Panc1 (cell line): ENCODE measurements around the gene YAP1. TPM values are rescaled to one million over a fixed set of nuclear protein-coding genes. Genes with fewer than 3 reads are reported as not detected.

Experiments
- ATAC-seq: fragments of 200-7000 bp; cut with Tn5 transposase; 2 replicates; pipeline ENCODE4 v1.9.1; 2020; ENCODE audit warnings: mild to moderate bottlenecking, moderate library complexity
- BruUV-seq: library from RNA; stranded (reverse); fragments of 400-500 nt; replicated peaks from 2 replicates; lab custom pipeline; 2021; lab: Mats Ljungman, UMichigan
- CTCF ChIA-PET: fragments of 300-600 bp; sonication (Branson Sonifier 250); formaldehyde crosslinking; loops from one replicate; lab custom pipeline; 2022; ENCODE audit warnings: antibody characterized with exemption; lab: Charles Lee
- POLR2A ChIA-PET: fragments of 300-600 bp; sonication (Branson Sonifier 250); formaldehyde crosslinking; loops from one replicate; lab custom pipeline; 2022; ENCODE audit warnings: antibody characterized with exemption; lab: Charles Lee
- DNase-seq: peaks from one replicate; pipeline ENCODE4 v3.0.0-alpha.2; 2010; ENCODE audit warnings: low read depth, low spot score
- H3K27ac ChIP-seq: 2 replicates; pipeline ENCODE4 v1.5.1; 2011; ENCODE audit warnings: mild to moderate bottlenecking, low read length, inconsistent platforms
- H3K27me3 ChIP-seq: fragments of 200-500 bp; sonication (Bioruptor generic); 2 replicates; pipeline ENCODE4 v1.6.0; 2014; ENCODE audit warnings: low read length, inconsistent platforms; ENCODE audit not compliant: control insufficient read depth, insufficient read depth
- H3K36me3 ChIP-seq: fragments of 200-500 bp; sonication (Bioruptor generic); 2 replicates; pipeline ENCODE4 v1.5.1; 2014; ENCODE audit warnings: inconsistent platforms, mild to moderate bottlenecking, low read length, moderate library complexity; ENCODE audit not compliant: control insufficient read depth, insufficient read depth
- H3K4me1 ChIP-seq: 2 replicates; pipeline ENCODE4 v1.5.1; 2011; ENCODE audit warnings: inconsistent platforms, mild to moderate bottlenecking, low read length, moderate library complexity; ENCODE audit not compliant: control insufficient read depth, insufficient read depth
- H3K4me3 ChIP-seq, 2 experiments: 2 replicates each; pipeline ENCODE4 v1.5.1; 2011 to 2012; ENCODE audit warnings: low read depth in 2 of 2, low read length in 2 of 2, mild to moderate bottlenecking in 2 of 2, inconsistent platforms in 1 of 2, moderate library complexity in 1 of 2
- H3K9me3 ChIP-seq: fragments of 200-500 bp; sonication (Bioruptor generic); 2 replicates; pipeline ENCODE4 v1.5.1; 2014; ENCODE audit warnings: low read depth, mild to moderate bottlenecking, inconsistent platforms, low read length, moderate library complexity; ENCODE audit not compliant: control insufficient read depth, insufficient read depth
- CTCF ChIP-seq: fragments of 450-650 bp; IDR thresholded peaks from 2 replicates; pipeline ENCODE4 v1.5.1; 2017; ENCODE audit warnings: mild to moderate bottlenecking
- POLR2AphosphoS5 ChIP-seq: IDR thresholded peaks from 2 replicates; pipeline ENCODE4 v1.6.1; 2012; ENCODE audit warnings: mild to moderate bottlenecking, low read depth, low read length, moderate library complexity
- REST ChIP-seq, 2 experiments: IDR thresholded peaks; 2 replicates each; pipeline ENCODE4 v1.6.1; 2011 to 2012; ENCODE audit warnings: low read depth in 2 of 2, control low read depth in 1 of 2, low read length in 1 of 2, mild to moderate bottlenecking in 1 of 2, moderate library complexity in 1 of 2; ENCODE audit not compliant: insufficient read depth in 1 of 2
- SIN3A ChIP-seq: IDR thresholded peaks from 2 replicates; pipeline ENCODE4 v1.6.1; 2012; ENCODE audit warnings: low read depth, mild to moderate bottlenecking, low read length, moderate library complexity, borderline replicate concordance; ENCODE audit not compliant: insufficient read depth
- TCF7L2 ChIP-seq: IDR thresholded peaks from 2 replicates; pipeline ENCODE4 v1.6.1; 2011; ENCODE audit warnings: mild to moderate bottlenecking, low read depth, low read length, inconsistent platforms
- in situ Hi-C: cut with HindIII; loops from 2 replicates; pipeline ENCODE4 v1.10.0; 2016; ENCODE audit warnings: low sequenced_read_pairs, low pct_unique_long_range_greater_than_20kb
- intact Hi-C: fragments of 100-400 bp; cut with micrococcal nuclease; formaldehyde crosslinking; loops from one replicate; pipeline ENCODE4 v1.10.0; 2022; ENCODE audit not compliant: unreplicated experiment
- total RNA-seq: library from RNA; stranded (reverse); gene quantifications from one replicate; pipeline ENCODE4 v1.2.1, GENCODE V29; 2021; ENCODE audit not compliant: unreplicated experiment

Gene YAP1
- total RNA-seq, 1 experiment from 2014 or later: 158 TPM

DNA sequence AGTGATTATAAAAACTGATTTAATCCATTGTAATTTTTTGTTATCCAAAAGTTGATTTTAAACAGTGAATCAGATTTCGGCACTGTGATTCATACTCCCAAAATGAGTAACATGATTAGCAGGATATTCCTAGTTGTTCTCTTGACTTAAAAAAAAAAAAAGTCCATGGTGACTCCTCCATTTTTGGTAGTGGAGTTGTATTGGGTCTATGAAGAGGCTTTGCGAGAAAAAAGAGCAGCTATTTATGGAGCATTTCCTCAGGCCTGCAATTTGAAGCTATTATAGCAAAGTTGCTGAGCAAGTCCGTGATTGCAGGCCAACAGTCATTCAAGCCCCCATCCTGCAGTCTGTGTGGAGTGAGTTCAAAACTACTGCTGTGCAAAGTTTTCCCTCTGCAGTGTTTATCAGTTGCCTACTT lies 28.8 kb downstream of the YAP1 start:
- ATAC-seq: peak; percentile 28; the same call in 1 of the 2 replicates
- H3K27me3 ChIP-seq: no peaks in the 10 kb centered on the region
- no peaks in the 10 kb centered on the region for H3K36me3 ChIP-seq
- ChIA-PET CTCF (interaction anchor here (0.7 kb wide), 3 partner anchors 60 to 313 kb away, joined by 3 to 4 read pairs (median 3); no protein-coding TSS in a partner anchor), POLR2A (interaction anchor here (0.7 kb wide), 1 partner anchor 28 kb away, joined by 3 read pairs; no protein-coding TSS in a partner anchor)
- BruUV-seq: no TSS peak
- no peak overlapping the region for H3K4me3 ChIP-seq
- no peak for DNase-seq
- peak overlapping the region; percentile 60 for H3K27ac ChIP-seq
- peaks cover 3% of the 10 kb centered on the region; the same call in 1 of the 2 replicates for H3K9me3 ChIP-seq
- no peak for TF ChIP-seq SIN3A
- no peak for TF ChIP-seq REST (IDR thresholded peaks at IDR 0.05; ENCODE audit: insufficient read depth in 1 of 2, low read depth in 2 of 2, low read length in 1 of 2)
- no peak for TF ChIP-seq TCF7L2
- no peak for TF ChIP-seq POLR2AphosphoS5
- no peak for TF ChIP-seq CTCF
- peaks cover 29% of the 10 kb centered on the region for H3K4me1 ChIP-seq
- in situ Hi-C loops: no loop called here
- intact Hi-C loops: no loop called here

DNA sequence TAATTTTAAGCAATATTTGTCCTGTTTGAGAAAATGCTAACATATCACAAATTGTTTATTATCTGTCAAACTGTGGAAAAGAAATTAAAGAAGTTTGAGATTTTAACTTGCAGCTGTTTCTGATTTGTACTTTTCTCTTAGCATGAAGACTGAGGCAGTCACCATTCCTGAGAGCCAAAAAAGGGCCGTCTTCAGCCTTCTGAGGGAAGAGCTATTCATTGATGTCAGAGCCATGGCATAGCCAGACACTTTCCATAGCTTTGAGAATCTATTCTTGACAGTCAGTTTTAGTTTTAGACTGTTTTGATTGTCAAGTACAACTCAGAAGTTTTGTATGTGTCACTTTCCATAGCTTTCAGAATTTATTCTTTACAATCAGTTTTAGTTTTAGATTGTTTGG lies 32.1 kb downstream of the YAP1 start:
- H3K4me3 ChIP-seq: no peak overlapping the region
- DNase-seq (no peak), ATAC-seq (no peak)
- no TSS peak for BruUV-seq
- in situ Hi-C loops (no loop called here), intact Hi-C loops (no loop called here)
- no peak for TF ChIP-seq CTCF
- TF ChIP-seq POLR2AphosphoS5: no peak
- TF ChIP-seq REST (IDR thresholded peaks at IDR 0.05; ENCODE audit: insufficient read depth in 1 of 2, low read depth in 2 of 2, low read length in 1 of 2): no peak
- TF ChIP-seq TCF7L2: no peak
- TF ChIP-seq SIN3A: no peak
- H3K36me3 ChIP-seq: no peaks in the 10 kb centered on the region
- H3K9me3 ChIP-seq: peaks cover 3% of the 10 kb centered on the region; the same call in 1 of the 2 replicates
- H3K27ac ChIP-seq: no peak overlapping the region
- POLR2A ChIA-PET: no interaction called here
- peaks cover 34% of the 10 kb centered on the region for H3K4me1 ChIP-seq
- CTCF ChIA-PET: no interaction called here
- H3K27me3 ChIP-seq: no peaks in the 10 kb centered on the region
